ENCODE data around the gene SPIC.
"Not testable (repeated sequence)": the region's sequence is repeated elsewhere in the genome, so short reads cannot be mapped to it uniquely, and the experiment has no call there.

SPIC gene

DNA sequence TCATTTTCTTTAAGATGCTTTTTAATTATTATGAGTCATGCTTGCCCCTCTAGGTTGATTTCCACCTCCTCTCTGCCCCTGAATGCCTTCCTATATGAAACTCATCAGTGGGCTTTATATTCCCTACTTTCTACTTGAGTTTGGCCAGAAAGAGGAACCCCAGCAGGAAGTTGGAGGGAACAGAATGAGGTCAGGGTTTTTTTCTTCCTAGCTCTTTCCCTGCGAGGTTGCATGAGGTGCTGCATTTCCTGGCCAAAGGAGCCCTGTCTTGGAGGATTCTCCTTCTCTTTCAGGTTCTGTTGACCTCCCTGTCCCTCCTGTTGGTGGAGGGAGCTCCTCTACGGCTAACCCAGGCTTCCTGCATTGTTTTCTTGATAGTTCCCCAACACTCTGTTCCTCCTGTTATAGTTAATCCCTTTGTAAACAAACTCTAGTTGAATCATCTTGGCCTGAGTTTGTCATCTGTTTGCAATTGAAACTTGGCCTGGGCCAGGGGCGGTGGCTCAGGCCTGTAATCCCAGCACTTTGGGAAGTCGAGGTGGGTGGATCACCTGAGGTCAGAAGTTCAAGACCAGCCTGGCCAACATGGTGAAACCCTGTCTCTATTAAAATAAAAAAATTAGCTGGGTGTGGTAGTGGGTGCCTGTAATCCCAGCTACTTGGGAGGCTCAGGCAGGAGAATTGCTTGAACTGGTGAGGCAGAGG, 15.3 kb upstream of the SPIC start:
- TF ChIP-seq, protein P1, sequence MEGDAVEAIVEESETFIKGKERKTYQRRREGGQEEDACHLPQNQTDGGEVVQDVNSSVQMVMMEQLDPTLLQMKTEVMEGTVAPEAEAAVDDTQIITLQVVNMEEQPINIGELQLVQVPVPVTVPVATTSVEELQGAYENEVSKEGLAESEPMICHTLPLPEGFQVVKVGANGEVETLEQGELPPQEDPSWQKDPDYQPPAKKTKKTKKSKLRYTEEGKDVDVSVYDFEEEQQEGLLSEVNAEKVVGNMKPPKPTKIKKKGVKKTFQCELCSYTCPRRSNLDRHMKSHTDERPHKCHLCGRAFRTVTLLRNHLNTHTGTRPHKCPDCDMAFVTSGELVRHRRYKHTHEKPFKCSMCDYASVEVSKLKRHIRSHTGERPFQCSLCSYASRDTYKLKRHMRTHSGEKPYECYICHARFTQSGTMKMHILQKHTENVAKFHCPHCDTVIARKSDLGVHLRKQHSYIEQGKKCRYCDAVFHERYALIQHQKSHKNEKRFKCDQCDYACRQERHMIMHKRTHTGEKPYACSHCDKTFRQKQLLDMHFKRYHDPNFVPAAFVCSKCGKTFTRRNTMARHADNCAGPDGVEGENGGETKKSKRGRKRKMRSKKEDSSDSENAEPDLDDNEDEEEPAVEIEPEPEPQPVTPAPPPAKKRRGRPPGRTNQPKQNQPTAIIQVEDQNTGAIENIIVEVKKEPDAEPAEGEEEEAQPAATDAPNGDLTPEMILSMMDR (IDR thresholded peaks at IDR 0.05; ENCODE audit: low read depth, low read length, missing control alignments), result no peak
- no peak for DNase-seq (ENCODE audit: low read depth)

DNA sequence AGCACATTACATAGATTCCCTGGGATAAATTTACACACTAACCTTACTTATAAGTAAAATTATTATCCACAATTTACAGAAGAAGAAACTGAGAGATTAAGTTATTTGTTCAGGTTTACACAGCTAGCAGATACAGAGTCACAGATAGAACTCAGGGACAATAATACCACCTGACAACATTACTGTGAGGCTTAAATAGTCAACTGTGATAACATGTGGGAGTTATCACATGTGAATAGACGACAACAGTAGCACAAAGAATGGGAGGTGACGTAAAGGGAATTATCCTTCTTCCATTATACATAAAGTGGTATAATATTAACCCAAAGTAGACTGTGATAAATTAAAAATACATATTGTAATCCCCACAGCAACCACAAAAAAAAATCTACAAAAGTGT, 6.2 kb upstream of the SPIC start:
- TF ChIP-seq, protein P1 (IDR thresholded peaks at IDR 0.05; ENCODE audit: low read depth, low read length, missing control alignments), result no peak
- H3K4me3 ChIP-seq (ENCODE audit: low read depth, low read length), result no peak overlapping the region
- DNase-seq (ENCODE audit: low read depth), result no peak

More for the DNA sequence above, 15.3 kb upstream of the SPIC start:
- H3K4me3 ChIP-seq (ENCODE audit: low read depth, low read length), result no peak overlapping the region

DNA sequence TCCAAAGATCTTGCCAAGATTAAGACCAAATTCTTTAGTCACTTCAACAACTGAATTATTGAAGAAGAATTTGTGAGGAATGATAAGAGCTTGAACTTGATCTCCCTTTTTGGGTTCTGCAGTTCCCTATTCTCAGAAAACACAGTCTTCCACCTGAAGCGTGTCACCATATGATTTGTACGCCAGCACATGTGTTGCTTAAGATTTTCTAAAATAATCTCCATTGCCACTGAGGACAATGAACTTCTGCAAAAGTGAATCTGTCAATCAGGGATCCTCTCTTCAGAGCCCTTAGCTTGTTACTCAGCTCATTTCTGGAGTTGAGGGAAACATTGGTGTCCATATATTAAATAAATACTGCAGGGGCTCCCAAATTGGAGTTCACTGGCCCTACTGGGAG, 4.2 kb upstream of the SPIC start:
- no peak for DNase-seq (ENCODE audit: low read depth)
- TF ChIP-seq, protein P1 (IDR thresholded peaks at IDR 0.05; ENCODE audit: low read depth, low read length, missing control alignments), result no peak
- H3K4me3 ChIP-seq (ENCODE audit: low read depth, low read length), result no peak overlapping the region

DNA sequence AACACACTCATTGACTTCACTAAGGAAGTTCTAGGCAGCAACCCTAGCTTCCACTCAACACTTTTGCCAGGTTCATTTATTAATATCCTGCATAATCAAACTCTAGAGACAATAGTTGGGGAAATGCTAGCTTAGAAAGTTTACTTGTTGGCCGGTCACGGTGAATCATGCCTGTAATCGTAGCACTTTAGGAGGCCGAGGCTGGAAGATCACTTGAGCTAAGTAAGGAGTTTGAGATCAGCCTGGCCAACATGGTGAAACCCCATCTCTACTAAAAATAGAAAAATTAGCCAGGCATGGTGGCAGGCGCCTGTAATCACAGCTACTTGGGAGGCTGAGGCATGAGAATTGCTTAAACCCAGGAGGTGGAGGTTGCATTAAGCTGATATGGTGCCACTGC, 3.3 kb upstream of the SPIC start:
- DNase-seq (ENCODE audit: low read depth); H3K4me3 ChIP-seq (ENCODE audit: low read depth, low read length): not testable (repeated sequence)

DNA sequence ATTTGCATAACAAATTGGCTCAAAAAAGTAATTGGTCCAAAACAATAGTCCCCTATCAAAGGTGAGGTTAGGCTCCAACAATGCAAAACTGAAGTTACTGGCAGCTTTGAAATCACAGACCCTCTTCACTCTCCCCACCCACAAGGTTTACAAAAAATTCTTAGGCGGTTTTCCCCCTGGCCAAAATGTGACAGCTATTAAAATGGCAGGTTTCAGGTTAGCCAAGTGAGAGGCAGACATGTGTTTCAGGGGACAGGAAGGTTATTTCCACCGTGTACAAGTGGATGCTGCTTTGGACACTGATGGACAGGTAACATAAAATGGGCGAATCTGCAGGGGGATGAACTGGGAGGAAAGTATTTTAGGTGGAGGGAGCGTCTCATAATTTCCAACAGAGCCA, 888 bp upstream of the SPIC start:
- no peak overlapping the region for H3K4me3 ChIP-seq (ENCODE audit: low read depth, low read length)
- TF ChIP-seq, protein P1 (IDR thresholded peaks at IDR 0.05; ENCODE audit: low read depth, low read length, missing control alignments), result no peak
- no peak for DNase-seq (ENCODE audit: low read depth)

DNA sequence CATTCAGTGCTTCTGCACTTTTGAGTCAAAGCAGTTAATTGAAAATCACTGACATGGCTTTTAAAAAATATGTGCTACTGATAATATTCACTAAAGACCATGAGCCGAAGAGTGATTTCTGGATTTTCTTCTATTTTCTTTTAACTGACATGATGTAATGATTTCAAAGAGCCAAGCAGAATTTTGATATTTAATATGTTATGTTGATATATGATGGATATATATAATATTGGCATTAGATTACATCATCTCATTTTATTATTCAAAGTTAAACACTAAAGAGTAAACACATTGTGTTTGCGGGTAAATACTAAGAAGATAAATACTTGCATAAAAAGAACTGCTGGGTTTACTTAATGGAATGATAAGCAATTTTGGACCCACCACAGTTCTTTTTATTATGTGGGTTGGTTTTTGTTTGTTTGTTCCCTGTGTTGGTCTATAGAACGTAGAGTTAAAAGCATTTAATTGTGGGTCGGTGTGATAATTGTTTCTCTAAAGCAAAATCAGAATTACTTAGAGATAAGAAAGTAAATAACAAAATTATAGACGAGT, 692 bp downstream of the SPIC start:
- TF ChIP-seq, protein P1 (IDR thresholded peaks at IDR 0.05; ENCODE audit: low read depth, low read length, missing control alignments), result no peak
- DNase-seq (ENCODE audit: low read depth), result no peak
- no peak overlapping the region for H3K4me3 ChIP-seq (ENCODE audit: low read depth, low read length)

DNA sequence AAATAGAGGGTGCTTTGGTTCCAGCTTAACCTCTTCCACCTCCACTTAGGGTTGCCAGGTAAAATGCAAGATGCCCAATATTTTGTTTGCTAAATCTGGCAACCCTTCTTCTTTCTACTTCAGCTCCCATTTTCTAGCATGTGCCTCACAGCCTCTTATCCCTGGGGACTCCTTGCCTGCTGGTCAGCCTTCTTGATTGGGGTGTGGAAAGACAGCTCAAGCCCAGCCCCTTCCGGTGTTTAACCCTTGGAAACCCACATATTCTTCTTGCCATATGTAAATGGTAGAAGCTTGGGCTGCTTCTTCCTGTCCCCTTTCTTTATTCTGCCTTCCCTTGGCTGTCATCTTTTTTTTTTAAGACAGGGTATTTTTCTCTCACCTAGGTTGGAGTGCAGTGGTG, 5.7 kb downstream of the SPIC start:
- no peak for DNase-seq (ENCODE audit: low read depth)
- H3K4me3 ChIP-seq (ENCODE audit: low read depth, low read length), result no peak overlapping the region
- TF ChIP-seq, protein P1 (IDR thresholded peaks at IDR 0.05; ENCODE audit: low read depth, low read length, missing control alignments), result no peak
